PC-9 (cell line): ENCODE measurements around the gene SYAP1. TPM values are rescaled to one million over a fixed set of nuclear protein-coding genes. Genes with fewer than 3 reads are reported as not detected.
"Not testable (repeated sequence)": the region's sequence is repeated elsewhere in the genome, so short reads cannot be mapped to it uniquely, and the experiment has no call there.

ENCODE experiments used
- BruUV-seq: library from RNA; stranded (reverse); fragments of 400-500 nt; replicated peaks from 2 replicates; lab custom pipeline; 2021; lab: Mats Ljungman, UMichigan
- CTCF ChIA-PET: fragments of 300-600 bp; sonication (Branson Sonifier 250); formaldehyde crosslinking; loops from one replicate; lab custom pipeline; 2022; ENCODE audit warnings: antibody characterized with exemption; lab: Charles Lee
- POLR2A ChIA-PET: fragments of 300-600 bp; sonication (Branson Sonifier 250); formaldehyde crosslinking; loops from one replicate; lab custom pipeline; 2022; ENCODE audit warnings: antibody characterized with exemption; ENCODE audit not compliant: unreplicated experiment; lab: Charles Lee
- DNase-seq, 2 experiments: peaks; one replicate each; pipeline versions ENCODE4 v3.0.0 to v3.0.0-alpha.2; 2015 to 2022; ENCODE audit warnings: mixed read lengths in 1 of 2
- H2AFZ ChIP-seq: fragments of 200-600 bp; sonication (generic); 2 replicates; pipeline ENCODE4 v1.8.1; 2017; ENCODE audit warnings: antibody characterized with exemption
- H3F3A ChIP-seq: fragments of 200-600 bp; sonication (generic); 2 replicates; pipeline ENCODE4 v1.8.1; 2017; ENCODE audit warnings: antibody characterized with exemption, mild to moderate bottlenecking, low read depth; ENCODE audit not compliant: insufficient read depth
- H3K27ac ChIP-seq: fragments of 200-600 bp; sonication (generic); 2 replicates; pipeline ENCODE4 v1.6.1; 2016; ENCODE audit warnings: mixed run types
- H3K27me3 ChIP-seq: fragments of 200-600 bp; sonication (generic); 2 replicates; pipeline ENCODE4 v1.6.1; 2016; ENCODE audit warnings: low read depth, mixed run types; ENCODE audit not compliant: insufficient read depth
- H3K36me3 ChIP-seq: fragments of 200-600 bp; sonication (generic); 2 replicates; pipeline ENCODE4 v1.6.1; 2016; ENCODE audit warnings: low read depth, mixed run types
- H3K4me1 ChIP-seq: fragments of 200-600 bp; sonication (generic); replicated peaks from 2 replicates; pipeline ENCODE4 v1.6.1; 2016; ENCODE audit warnings: mixed run types; ENCODE audit not compliant: insufficient read depth
- H3K4me2 ChIP-seq: fragments of 200-600 bp; sonication (generic); 2 replicates; pipeline ENCODE4 v1.6.1; 2017; ENCODE audit warnings: mixed run types
- H3K4me3 ChIP-seq: fragments of 200-600 bp; sonication (generic); 2 replicates; pipeline ENCODE4 v1.6.1; 2016; ENCODE audit warnings: mixed run types
- H3K79me2 ChIP-seq: fragments of 200-600 bp; sonication (generic); 2 replicates; pipeline ENCODE4 v1.6.1; 2017; ENCODE audit warnings: low read depth, mixed run types
- H3K9me2 ChIP-seq: fragments of 200-600 bp; sonication (generic); 2 replicates; pipeline ENCODE4 v1.8.1; 2017; ENCODE audit warnings: mild to moderate bottlenecking; ENCODE audit not compliant: insufficient read depth
- H3K9me3 ChIP-seq: fragments of 200-600 bp; sonication (generic); 2 replicates; pipeline ENCODE4 v1.8.1; 2016; ENCODE audit warnings: low read depth; ENCODE audit not compliant: insufficient read depth
- H4K20me1 ChIP-seq: fragments of 200-600 bp; sonication (generic); 2 replicates; pipeline ENCODE4 v1.8.1; 2017; ENCODE audit not compliant: insufficient read depth
- EZH2 ChIP-seq: fragments of 200-600 bp; sonication (generic); IDR thresholded peaks from 2 replicates; pipeline ENCODE4 v1.8.0; 2017; ENCODE audit warnings: antibody characterized with exemption, low read depth
- intact Hi-C: fragments of 100-400 bp; cut with micrococcal nuclease; formaldehyde crosslinking; loops from one replicate; pipeline ENCODE4 v1.10.0; 2022; ENCODE audit not compliant: unreplicated experiment
- total RNA-seq: library from RNA; stranded (reverse); gene quantifications from 2 replicates; pipeline ENCODE4 v1.2.3, GENCODE V29; 2021
- TF ChIP-seq, protein P1 (sequence below): fragments of 200-600 bp; sonication (generic); conservative IDR thresholded peaks from 2 replicates; pipeline ENCODE4 v1.6.1; 2017; ENCODE audit warnings: mixed run types, antibody characterized with exemption, mild to moderate bottlenecking, moderate library complexity

The SYAP1 gene
- total RNA-seq, 1 experiment from 2014 or later: 41.2 TPM

DNA sequence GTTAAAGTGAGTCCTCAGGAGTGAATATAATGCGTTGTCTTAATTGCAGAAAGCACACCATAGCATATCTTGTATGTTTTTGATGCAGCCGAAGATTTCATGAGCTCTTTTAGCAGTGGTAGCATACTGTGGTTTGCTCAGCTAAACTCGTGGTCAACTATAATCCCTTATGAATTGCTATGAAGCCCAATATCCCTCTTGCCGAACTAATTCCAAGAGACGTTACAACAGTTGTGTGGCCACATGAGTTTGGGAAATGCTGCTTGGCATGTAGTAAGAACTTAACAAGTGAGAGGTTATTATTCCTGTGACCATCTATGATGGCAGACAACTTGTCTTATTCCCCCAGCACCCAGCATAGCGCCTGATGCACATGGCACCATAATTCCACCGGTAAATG is 30.7 kb downstream of the SYAP1 start:
- BruUV-seq: no TSS peak
- Histone ChIP-seq H3F3A (no peaks in the 10 kb centered on the region), H3K4me3 (no peak overlapping the region), H3K4me1 (no peaks in the 10 kb centered on the region), H3K27ac (no peak overlapping the region), H2AFZ (no peak overlapping the region), H3K79me2 (no peaks in the 10 kb centered on the region), H3K4me2 (no peak overlapping the region), H3K36me3 (no peaks in the 10 kb centered on the region), H4K20me1 (no peaks in the 10 kb centered on the region), H3K27me3 (no peaks in the 10 kb centered on the region), H3K9me2 (no peaks in the 10 kb centered on the region), H3K9me3 (no peaks in the 10 kb centered on the region)
- no peak for TF ChIP-seq EZH2
- TF ChIP-seq, protein P1, sequence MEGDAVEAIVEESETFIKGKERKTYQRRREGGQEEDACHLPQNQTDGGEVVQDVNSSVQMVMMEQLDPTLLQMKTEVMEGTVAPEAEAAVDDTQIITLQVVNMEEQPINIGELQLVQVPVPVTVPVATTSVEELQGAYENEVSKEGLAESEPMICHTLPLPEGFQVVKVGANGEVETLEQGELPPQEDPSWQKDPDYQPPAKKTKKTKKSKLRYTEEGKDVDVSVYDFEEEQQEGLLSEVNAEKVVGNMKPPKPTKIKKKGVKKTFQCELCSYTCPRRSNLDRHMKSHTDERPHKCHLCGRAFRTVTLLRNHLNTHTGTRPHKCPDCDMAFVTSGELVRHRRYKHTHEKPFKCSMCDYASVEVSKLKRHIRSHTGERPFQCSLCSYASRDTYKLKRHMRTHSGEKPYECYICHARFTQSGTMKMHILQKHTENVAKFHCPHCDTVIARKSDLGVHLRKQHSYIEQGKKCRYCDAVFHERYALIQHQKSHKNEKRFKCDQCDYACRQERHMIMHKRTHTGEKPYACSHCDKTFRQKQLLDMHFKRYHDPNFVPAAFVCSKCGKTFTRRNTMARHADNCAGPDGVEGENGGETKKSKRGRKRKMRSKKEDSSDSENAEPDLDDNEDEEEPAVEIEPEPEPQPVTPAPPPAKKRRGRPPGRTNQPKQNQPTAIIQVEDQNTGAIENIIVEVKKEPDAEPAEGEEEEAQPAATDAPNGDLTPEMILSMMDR: no peak
- ChIA-PET POLR2A (no interaction called here), CTCF (no interaction called here)
- intact Hi-C loops: no loop called here
- DNase-seq: no peak

DNA sequence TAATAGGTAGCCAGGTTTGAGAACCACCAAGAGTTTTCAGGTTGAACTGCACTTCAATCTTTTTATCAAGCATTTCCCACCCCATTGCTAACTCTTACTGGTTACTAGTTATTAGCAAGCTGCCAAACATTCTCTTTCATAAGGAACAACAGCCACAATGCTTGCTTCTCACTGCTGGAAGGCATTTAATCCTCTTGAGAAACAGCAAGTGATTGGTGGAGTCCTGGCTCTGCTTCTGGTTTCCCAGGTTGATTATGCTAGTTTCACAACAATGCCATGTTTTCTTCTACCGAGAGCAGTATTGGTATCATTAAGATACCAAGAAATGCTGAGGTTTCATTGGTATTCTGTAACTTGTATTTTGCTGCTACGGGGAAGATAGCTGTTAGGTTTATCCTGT is 34.6 kb downstream of the SYAP1 start:
- no peaks in the 10 kb centered on the region for H3K9me2 ChIP-seq
- no peak overlapping the region for H3K4me2 ChIP-seq
- no peaks in the 10 kb centered on the region for H3K27me3 ChIP-seq
- no peaks in the 10 kb centered on the region for H3K79me2 ChIP-seq
- H3K4me3 ChIP-seq: no peak overlapping the region
- H3K27ac ChIP-seq: no peak overlapping the region
- intact Hi-C loops: no loop called here
- H2AFZ ChIP-seq: no peak overlapping the region
- H4K20me1 ChIP-seq: no peaks in the 10 kb centered on the region
- no peaks in the 10 kb centered on the region for H3K9me3 ChIP-seq
- ChIA-PET POLR2A (no interaction called here), CTCF (no interaction called here)
- no peaks in the 10 kb centered on the region for H3K4me1 ChIP-seq
- H3K36me3 ChIP-seq: peaks cover 6% of the 10 kb centered on the region; the same call in 1 of the 2 replicates
- no peak for TF ChIP-seq EZH2
- TF ChIP-seq, protein P1: no peak
- no TSS peak for BruUV-seq
- H3F3A ChIP-seq: no peaks in the 10 kb centered on the region
- DNase-seq: no peak

DNA sequence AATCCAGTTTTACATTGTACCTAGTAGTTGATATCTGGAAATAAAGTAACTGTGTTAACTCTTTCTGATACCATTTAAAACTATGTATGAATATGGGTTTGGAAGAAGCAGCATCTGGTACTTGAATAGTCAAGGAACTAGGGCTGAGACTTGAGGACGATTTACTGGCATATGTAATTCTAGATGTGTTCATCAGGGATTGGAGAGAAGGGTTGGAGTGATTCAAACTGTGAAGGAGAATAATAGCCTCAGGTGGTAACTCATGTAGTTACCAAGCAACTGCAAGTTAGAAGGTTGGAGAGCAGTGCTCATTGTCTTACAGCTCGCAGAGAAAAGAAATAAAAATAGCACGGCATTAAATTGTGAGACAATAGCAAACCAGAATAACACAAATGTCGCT is 37.3 kb downstream of the SYAP1 start:
- Histone ChIP-seq H4K20me1 (no peaks in the 10 kb centered on the region), H3K27me3 (no peaks in the 10 kb centered on the region), H3K4me2 (no peak overlapping the region), H3F3A (no peaks in the 10 kb centered on the region), H3K27ac (no peak overlapping the region), H3K79me2 (no peaks in the 10 kb centered on the region), H2AFZ (no peak overlapping the region), H3K36me3 (peaks cover 6% of the 10 kb centered on the region; the same call in 1 of the 2 replicates), H3K9me3 (no peaks in the 10 kb centered on the region), H3K4me1 (no peaks in the 10 kb centered on the region), H3K4me3 (no peak overlapping the region), H3K9me2 (no peaks in the 10 kb centered on the region)
- ChIA-PET CTCF (no interaction called here), POLR2A (no interaction called here)
- intact Hi-C loops: no loop called here
- TF ChIP-seq EZH2: no peak
- TF ChIP-seq, protein P1: no peak
- no TSS peak for BruUV-seq
- DNase-seq: no peak

DNA sequence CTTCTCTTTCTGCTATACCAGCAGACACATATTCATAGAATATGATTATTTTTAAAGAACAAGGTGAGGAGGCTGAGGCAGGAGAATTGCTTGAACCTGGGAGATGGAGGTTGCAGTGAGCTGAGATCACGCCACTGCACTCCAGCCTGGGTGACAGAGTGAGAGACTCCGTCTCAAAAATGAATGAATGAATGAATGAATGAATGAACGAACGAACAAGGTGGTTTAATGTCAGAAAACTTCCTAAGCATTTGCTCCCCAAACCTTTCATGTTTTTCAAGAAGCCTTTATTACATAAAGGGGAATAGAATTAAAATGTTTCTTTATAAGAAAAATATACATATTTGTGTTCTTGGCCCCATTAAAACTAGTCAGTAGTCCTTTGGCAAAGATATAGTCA is 42.1 kb downstream of the SYAP1 start:
- H3K9me3 ChIP-seq, H4K20me1 ChIP-seq, POLR2A ChIA-PET, H3K27me3 ChIP-seq, H3K4me1 ChIP-seq, H2AFZ ChIP-seq, H3K36me3 ChIP-seq, BruUV-seq, H3F3A ChIP-seq, DNase-seq, H3K79me2 ChIP-seq, H3K4me2 ChIP-seq, intact Hi-C loops, H3K4me3 ChIP-seq, H3K9me2 ChIP-seq, H3K27ac ChIP-seq: not testable (repeated sequence)
- CTCF ChIA-PET: interaction anchor here (0.7 kb wide), 1 partner anchor 347 kb away, joined by 3 read pairs; no protein-coding TSS in a partner anchor
